ENCODE results near the gene DNLZ.
"Not testable (repeated sequence)": the region's sequence is repeated elsewhere in the genome, so short reads cannot be mapped to it uniquely, and the experiment has no call there.

Gene DNLZ

DNA sequence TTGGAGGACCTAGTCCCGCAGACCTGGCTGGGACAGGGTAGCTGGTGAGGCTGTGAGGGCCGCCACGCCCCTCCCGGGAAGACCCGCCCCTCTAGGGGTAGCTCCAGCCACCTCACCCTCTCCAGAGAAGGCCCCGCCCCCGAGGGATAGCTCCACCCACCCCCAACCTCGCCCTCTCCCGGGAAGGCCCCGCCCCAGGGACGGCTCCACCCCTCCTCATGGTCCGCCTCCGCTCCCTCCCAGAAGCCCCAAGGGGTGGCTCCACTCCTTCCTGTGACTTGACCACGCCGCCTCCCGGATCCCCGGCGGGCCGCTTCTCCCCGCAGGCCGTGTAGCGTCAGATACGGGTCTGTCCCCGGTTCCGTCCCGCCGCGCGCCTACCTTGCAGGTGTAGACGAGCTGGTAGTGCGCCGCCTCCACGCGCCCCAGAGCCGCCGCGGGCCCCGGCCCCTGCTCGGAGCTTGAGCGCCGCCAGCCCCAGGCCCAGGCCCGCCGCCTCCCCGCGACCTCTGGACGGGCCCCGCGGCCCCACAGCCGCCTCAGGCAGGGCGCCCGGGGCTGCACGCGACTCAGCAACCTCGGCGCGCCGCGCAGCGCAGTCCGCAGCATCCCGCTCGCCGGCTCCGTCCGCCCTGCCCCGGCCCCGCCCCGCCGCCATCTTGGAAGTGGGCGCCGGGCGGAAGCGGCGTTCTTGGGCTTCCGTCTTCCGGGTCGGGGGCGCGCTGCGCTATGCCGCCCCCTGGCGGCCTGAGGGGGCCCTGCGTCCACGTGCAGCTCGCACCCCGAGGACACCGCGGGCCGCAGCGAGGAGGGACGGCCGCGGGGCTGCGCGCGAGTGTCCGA is at the start of gene DNLZ:
DNLZ (minus strand) TSS at position 639 of the 843 bp plus-strand sequence; CDS start at position 609, 30 bp downstream.
- DNase-seq, result peak; percentile 29

DNA sequence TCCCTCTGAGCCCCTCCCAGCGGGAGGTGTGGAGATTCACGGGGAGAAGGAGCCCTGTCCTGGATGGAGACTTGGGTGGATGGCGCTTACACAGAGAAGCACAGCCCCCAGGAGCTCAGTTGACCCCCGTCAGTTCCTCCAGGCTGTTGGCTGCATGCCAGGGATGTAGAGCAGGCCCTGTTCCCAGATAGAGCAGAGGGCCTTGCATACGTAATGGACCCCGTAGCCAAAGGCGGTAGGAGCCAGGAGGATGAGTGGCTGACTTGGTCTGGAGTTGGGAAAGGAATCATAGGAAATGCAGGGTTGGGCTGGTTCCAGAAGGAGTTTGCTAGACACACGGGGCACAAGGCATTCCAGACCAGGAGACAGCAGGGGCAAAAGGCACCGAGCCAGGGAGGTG is 49.4 kb upstream of the DNLZ start:
- DNase-seq, result no peak

DNA sequence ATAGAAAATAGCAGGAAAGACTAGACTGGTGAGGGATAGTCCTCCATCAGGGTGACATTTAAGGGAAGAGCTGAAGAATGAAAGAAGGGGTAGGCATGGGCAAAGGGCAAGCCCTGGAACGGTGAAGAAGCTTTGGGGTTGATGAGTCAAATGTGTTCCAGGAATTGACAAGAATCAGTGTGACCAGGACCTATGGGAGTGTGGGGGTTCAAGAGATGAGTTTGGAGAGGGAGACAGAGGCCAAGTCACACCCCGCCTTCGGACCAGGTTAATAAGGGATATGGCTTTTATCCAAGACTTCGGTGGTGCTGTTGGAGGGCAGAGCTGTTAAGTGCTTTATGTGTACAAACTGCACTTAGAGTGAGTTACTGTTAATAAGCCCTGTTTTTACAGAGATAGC is 47.8 kb upstream of the DNLZ start:
- no peak for DNase-seq

DNA sequence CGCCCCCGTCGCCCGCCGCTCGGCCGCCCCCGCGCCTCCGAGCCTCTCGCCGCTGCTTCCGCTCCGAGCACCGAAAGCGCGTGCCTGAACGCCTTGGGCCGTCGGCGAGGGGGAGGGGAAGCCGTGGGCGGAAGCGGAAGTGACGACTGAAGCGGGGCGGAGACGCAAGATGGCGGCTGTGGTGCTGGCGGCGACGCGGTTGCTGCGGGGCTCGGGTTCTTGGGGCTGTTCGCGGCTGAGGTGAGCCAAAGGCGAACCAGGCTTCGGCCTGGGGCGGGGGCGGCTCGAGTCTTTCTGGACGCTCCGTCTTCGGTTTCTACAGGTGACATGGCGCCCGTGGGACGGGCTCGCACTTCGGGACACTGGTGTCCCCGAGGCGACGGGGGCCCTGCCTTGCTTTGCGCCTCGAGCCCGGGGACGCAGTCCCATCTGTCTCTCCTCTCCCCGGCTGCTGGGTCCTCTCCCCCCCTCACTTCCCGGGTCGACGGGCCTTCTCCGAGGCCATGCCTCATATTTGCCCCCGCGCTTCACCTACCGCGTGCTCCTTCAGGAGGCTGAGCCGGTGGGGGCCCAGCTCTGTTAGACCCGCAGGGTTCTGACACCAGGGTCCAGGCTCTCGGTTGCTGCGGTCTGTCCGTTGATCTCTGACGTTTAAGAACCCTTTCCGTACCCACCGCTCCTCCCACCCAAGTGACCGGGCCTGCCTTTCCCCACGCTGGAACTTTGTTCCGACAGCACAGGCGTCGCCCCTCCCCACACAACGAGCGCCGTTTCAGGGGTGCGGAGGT is 47.1 kb upstream of the DNLZ start, which contains the start of the genes ENTR1 and PMPCA:
ENTR1 (minus strand) TSS at position 115 of the 788 bp plus-strand sequence. CDS start 217 bp downstream, outside the sequence.
PMPCA (plus strand) TSS at position 159 of the 788 bp plus-strand sequence; CDS start at position 170, 11 bp downstream.
- no peak for DNase-seq

DNA sequence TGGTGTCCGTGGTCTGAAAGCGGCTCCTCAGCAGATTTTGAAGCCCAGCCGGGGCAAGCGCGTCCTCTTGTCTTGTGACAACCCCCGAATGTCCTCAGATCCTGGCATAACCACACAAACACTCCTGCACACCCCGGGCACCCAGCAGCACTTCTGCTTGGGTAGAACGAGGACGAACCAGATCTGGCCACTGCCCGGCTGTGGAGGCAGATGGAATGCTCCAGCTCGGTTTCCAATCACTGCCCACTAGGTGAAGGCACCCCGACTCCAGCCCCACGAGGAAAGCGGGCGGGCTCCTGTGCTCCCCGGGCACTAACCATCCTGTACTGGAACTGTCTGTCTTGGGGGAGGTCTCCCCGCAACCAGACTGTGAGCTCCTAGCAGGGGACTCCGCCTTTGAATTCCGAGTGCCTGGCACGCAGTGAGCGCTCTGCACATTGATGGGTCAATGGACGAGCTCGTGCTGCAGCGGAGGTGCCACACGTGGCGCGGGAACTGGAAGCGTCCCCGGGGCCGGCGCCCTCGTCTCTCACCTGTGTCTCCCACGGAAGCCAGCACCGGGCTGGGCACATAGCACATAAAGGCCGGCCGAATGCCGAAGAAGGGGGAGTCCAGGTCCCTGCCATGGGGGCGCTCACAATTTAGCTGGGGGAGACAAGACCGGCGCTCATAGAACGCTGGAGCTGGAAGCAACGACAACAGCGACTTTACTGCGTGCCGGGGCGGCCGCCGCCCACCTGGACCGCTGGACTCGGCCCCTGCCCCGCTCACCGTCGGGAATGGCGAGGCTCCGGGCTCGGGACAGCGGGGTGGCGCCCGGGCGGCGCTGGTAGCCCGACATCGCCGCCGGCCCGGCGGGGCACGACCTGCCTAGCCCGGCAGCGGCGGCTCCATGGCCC is 46.3 kb upstream of the DNLZ start:
- DNase-seq, result no peak

DNA sequence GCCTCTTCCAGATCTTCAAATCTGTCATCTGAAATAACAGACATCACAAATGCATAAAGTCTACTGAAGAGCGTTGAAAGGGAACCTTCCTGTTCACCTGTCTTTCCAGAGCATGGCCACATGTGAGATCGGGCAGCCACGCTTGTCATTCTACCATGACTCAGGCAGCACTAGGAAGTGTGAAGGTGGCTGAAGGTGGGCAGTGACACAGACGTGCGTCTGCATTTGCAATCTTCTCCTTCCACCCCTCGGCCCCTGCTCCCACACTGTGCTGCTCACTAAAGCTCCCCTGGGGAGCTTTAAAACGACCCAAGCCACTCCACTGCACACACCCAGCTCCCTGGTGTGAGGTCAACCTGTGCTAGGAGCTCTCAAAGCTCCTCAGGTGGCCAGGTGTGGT is 44.4 kb upstream of the DNLZ start:
- no peak for DNase-seq

DNA sequence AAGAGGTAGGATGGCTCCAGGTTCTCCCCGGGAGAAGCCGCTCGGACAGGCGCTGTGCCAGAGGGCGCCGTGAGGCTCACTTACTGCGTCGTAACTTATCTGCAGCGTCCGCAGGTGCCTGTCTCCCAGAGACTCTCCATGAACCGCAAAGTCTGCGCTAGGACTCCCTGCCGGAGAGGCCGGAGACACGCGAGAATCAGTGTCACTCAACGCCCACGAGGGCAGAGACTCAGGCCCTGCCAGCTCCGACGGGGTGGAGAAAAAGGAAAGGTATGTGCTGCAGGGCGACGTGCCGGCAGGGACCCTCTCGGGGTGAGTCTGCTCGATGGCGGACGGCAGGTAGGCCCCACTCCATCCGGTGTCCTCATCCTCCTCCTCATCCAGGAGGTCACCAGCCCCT is 43.5 kb upstream of the DNLZ start:
- not testable (repeated sequence) for DNase-seq

DNA sequence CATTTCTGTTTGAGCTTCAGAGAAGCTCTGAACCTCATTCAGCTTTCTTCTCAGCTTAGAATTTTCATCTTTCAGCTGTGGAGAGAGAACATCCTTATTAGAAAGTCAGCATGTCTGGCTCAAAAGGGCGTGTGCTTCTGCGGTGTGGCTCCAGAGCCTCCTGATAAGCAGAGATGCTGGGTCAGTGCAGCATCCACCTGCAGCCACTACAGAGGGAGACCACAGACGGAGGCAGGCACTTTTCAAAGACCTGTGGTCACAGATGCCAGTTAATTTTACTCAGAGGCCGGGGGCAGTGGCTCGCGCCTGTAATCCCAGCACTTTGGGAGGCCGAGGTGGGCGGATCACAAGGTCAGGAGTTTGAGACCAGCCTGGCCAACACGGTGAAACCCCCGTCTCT is 42.4 kb upstream of the DNLZ start:
- DNase-seq, result not testable (repeated sequence)

DNA sequence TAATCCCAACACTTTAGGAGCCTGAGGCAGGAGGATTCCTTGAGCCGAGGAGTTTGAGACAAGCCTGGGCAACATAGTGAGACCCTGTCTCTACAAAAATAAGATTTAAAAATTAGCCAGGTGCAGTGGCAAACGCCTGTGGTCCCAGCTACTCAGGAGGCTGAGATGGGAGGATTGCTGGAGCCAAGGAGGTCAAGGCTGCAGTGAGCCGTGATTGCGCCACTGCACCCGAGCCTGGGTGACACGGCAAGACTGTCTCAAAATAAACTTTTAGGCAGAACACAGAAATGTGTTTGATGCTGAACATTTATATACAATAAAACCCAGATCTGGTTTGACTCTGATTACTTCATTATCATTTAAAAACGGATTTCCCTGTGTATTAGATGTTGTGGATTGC is 41.9 kb upstream of the DNLZ start:
- DNase-seq, result no peak

DNA sequence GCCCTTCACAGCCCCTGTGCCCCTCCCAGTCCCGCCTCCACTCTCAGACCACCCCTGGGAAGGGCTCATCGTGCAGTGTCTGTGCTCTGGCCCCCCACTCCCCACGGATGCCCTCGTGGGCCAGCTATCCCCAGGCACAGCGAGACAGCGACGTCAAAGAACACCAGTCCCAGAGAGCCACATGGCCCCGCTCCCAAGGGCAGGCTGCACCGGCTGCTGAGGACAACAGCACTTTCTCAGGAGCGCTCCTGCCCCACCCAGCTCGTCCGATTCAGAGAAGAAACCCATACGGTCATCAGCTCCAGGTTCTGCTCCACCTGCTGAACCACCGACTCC is 41.2 kb upstream of the DNLZ start:
- DNase-seq, result no peak

DNA sequence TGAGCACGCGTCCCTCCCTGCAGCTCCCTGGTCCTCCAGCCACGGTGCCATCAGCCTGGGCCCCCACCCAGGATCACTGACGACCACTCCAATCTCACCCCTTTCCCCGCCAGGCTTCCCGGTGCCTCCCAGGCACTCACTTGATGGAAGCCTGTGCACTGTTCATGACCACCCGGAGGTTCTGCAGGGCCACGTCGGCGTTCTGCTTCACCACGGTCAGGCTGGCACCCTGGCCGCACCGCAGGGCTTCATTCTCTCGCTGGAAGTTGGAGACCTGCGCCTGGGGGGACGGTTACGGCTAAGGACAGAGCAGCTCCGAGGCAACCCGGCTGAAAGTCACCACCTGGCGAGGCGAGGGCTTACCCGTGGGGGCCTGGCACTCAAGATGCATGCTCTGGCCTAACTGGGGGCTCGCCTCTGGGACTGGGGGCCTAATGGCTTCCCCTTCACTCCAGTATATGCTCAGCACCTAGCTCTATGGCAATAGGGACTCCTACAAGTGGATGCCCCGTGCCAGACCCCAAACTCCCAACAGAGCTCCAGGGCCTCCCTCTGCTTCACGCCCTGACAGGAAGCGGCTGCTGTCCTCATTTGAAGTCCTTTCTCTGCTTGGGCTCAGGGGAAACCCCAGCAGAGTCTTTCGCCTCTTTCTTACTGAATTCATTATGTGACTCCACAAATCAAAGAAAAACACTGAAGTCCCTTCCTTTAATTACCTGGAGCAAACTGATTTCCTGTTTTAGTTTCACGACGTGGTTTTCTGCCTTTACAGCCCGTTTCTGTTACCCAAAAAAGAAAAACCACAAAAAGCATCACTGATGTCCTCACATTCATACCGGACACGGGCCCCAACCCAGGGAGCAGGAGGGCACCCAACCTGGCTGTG is 40.6 kb upstream of the DNLZ start:
- DNase-seq, result no peak

DNA sequence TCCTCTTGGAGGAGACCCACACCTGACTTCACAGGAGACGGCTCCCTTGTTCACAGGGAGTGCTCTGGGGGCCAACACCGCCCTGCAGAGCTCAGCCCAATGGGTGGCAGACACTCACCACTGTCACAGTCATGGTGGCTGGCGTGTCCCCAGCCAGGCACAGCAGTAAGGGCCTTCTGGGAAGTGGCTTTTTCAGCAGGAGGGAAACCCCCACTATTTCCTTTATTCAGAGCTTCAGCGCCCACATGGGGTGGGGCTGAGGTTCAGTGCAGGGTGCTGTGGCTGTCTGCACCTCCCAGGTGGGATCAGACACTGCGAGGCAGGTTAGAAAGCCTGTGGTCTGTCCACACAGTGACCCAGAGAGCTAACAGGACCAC is 40.0 kb upstream of the DNLZ start:
- DNase-seq, result no peak

DNA sequence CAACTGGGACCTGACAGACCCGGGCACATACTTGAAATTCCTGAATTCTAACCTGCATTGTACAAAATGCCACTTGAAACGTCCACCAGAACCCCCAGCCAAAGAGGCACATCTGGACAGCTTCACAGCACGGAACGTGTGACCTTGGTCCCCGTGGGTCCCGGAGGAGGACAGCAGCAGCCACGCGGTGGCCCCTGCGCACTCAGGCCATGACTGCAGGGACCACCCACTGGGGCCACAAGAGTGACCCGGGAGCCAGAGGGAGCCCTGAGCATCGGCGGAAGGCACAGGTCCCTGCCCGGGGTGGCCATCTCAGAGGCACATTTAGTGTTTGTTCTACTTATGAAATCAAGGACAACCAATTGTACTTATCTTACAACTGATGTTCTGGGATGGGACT is 38.5 kb upstream of the DNLZ start:
- no peak for DNase-seq

DNA sequence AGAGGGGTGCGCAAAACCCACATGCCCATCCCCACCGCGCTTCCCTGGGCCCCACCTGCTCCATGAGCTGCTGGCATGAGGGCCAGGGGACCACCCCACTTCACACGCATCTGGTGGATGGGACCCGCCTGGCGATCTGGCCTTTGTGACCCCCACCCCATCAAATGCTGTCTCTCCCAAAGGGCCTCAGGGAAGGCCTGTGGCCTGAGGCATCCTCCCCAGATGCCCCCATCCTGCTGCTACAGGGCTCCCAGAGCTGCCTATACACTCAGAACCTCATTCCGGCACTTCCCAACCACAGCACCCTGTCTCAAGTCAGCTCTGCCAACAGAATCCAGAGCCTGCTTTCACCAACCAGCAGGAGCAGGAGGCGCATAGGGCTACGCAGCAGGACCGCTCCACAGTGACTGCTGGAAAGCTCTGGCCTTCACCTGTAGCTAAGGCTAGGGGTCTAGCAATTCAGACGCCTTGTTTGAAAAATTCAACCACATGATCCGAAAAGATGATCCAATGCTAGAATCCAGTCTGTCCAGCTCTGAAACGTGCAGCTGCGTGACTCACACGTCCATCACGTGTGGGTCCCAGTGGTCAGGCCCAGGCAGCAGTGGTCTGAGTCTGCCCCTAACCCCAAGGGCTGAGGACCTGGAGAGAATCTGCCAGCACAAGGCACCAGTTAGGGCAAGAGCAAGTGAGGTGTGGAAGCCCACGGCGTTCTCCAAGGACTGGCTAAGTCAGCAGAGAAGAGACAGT is 37.8 kb upstream of the DNLZ start:
- DNase-seq, result no peak

DNA sequence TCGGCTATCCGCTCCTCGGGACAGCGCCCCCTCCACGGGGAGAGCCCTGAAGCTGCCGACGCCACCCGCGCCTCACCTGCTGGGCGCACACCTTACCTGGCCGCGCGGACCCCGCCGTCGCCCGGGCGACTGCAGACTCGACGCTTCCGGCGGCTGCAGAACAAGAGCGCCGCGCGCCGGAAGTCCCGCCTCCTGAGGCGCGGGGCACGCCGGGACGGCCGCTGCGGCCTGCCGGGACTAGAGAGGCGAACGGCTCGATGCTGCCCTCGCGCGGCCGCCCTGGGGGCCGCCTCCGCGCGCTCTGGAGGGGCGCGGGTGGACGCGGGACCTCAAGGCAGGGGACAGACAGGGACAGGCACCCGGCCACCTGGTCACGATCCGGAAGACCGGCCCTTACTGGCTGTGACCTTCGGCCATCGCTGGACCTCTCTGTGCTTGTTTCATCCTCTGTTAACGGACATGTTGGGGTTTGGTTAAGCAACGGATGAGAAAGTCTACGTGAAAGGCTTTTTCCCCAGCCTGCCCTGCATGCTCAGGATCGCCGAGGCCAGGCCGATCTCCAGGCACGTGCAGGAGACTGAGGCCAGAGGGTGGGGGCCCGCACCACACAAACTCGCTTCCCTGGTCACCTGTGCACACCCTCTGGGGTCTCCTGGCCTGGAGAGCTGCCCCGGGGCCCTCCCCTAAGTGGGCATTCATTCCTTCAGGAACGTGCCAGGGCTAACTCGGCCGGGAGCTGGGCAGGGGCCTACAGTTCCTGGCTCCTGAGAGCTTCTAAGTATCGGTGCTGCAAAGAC is 36.7 kb upstream of the DNLZ start, which contains the start of gene SNAPC4:
SNAPC4 (minus strand) TSS at position 133 of the 797 bp plus-strand sequence. CDS start 1,742 bp downstream, outside the sequence.
- peak; percentile 45 for DNase-seq

DNA sequence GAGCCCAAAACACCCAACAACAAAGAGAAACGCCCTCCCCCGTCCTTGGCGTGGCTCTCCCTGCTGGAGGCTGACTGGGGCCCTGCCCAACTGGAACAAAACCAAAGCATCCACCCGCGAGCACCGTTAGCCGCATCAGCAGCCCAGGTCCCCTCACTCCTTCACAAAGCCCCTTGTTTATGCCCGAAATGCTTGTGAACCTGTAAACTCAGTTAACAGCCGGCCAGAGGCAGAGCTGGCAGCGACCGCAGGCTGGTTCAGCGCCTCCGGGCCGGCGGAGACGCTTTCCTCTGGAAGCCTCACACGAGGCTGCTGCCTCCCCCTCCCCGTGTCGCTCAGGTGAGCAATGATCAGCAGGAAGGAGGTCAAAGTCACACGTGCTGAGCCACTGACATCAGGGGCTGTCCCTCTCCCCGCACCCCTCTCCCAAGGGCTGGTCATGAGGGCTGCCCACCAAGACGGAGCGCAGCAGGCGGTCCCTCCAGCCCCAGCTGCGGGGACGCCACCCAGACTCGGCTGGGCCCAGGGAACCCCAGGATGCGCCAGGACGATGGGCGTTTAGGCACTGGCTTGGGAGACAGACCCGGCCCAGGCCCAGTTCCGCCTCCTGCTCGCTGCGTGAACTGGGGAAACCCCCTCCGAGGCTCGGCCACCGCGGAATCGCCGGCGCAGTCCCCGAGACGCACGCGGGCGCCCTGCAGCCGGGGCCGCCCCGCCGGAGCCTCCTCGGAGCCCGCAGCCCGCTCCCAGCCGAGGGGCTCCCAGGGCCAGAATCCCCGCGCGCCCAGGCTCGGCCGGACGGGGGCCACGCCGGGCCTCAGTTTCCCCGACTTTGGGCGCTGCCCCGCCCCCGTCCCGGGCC is 35.9 kb upstream of the DNLZ start:
- no peak for DNase-seq

DNA sequence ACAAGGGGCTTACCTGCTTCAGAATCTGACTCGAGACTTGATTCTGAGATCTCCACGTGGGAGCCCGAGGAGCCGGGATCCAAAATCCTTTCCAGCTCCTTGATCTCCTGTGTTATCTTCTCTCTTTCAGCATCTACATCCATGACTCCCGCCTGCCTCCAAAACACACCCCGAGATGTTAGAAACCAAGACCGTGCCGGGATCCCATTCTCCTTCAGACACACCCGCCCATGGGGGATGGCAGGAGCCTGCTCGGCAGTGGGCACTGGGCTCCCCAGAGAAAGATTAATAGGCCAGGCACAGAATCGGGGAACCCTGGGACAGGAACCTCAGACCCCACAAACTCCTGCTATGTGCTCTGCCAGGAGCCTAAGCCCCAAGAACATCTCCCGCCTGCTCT is 34.7 kb upstream of the DNLZ start:
- DNase-seq, result no peak

DNA sequence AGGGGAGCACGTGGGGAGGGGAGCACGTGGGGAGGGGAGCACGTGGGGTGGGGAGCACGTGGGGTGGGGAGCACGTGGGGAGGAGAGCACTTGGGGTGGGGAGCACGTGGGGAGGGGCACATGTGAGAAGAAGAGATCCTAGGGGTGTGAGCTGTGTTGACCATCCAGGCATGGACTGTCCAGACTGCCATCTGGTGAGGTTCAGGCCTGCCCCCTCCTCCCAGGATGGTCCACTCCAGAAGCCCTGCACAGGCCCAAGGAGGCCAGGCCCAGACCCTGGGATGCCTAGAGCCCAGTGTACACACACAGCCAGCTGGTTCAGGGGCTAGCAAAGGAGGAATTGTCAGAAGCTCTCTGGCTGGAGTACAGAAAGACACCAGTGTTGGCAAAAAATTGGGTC is 34.1 kb upstream of the DNLZ start:
- DNase-seq, result no peak

DNA sequence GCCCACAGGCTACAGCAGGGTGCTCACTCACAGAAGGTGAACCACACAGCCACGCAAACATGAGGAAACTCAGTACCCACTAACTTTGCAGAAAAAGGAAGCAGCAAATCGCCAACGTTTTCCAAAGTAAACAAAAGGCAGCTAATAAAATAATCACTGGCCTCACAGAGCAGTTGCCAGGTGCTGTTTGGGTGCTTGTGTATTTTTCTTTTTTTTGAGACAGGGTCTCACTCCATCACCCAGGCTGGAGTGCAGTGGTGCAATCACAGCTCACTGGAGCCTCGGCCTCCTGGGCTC is 32.6 kb upstream of the DNLZ start:
- no peak for DNase-seq
